ENCODE results near the gene DOCK9.

Gene DOCK9

GRCh38 chr13:98997011-98997730 lies 19.3 kb upstream of the DOCK9 start:
- no peak for DNase-seq

GRCh38 chr13:98996046-98996445 lies 18.2 kb upstream of the DOCK9 start:
- DNase-seq: no peak

- DNase-seq: no peak
Measured at GRCh38 chr13:98994896-98995295, 17.0 kb upstream of the DOCK9 start.

- no peak for DNase-seq
Measured at GRCh38 chr13:98994080-98994479, 16.2 kb upstream of the DOCK9 start.

- no peak for DNase-seq
Measured at GRCh38 chr13:98992355-98992754, 14.5 kb upstream of the DOCK9 start.

- no peak for DNase-seq
Measured at GRCh38 chr13:98990701-98991100, 12.8 kb upstream of the DOCK9 start.

GRCh38 chr13:98989469-98990235 lies 11.8 kb upstream of the DOCK9 start:
- no peak for DNase-seq

GRCh38 chr13:98988780-98989179 lies 10.9 kb upstream of the DOCK9 start:
- no peak for DNase-seq

GRCh38 chr13:98988277-98988676 lies 10.4 kb upstream of the DOCK9 start:
- DNase-seq: no peak

GRCh38 chr13:98987275-98987674 lies 9.4 kb upstream of the DOCK9 start:
- no peak for DNase-seq

- no peak for DNase-seq
Measured at GRCh38 chr13:98986226-98986846, 8.5 kb upstream of the DOCK9 start.

GRCh38 chr13:98985591-98985990 lies 7.7 kb upstream of the DOCK9 start:
- DNase-seq: no peak

- DNase-seq: no peak
Measured at GRCh38 chr13:98984983-98985382, 7.1 kb upstream of the DOCK9 start.

GRCh38 chr13:98984118-98984517 lies 6.3 kb upstream of the DOCK9 start:
- no peak for DNase-seq

GRCh38 chr13:98983182-98983581 lies 5.3 kb upstream of the DOCK9 start:
- no peak for DNase-seq

GRCh38 chr13:98981369-98982080 lies 3.7 kb upstream of the DOCK9 start:
- no peak for DNase-seq

- DNase-seq: no peak
Measured at GRCh38 chr13:98979012-98979660, 1.3 kb upstream of the DOCK9 start.

GRCh38 chr13:98978280-98978679 lies 416 bp upstream of the DOCK9 start:
- no peak for DNase-seq

GRCh38 chr13:98976941-98977340 lies 923 bp downstream of the DOCK9 start:
- DNase-seq: no peak

- no peak for DNase-seq
Measured at GRCh38 chr13:98976338-98976737, 1.5 kb downstream of the DOCK9 start.

- DNase-seq: no peak
Measured at GRCh38 chr13:98975822-98976261, 2.0 kb downstream of the DOCK9 start.

GRCh38 chr13:98974053-98974452 lies 3.8 kb downstream of the DOCK9 start:
- no peak for DNase-seq

- DNase-seq: no peak
Measured at GRCh38 chr13:98972627-98973026, 5.2 kb downstream of the DOCK9 start.
